ENCODE data around the gene URI1.

- no peak for TF ChIP-seq CTCF (conservative IDR thresholded peaks at IDR 0.05; ENCODE audit: low read length)
- TF ChIP-seq EZH2phosphoT487 (IDR thresholded peaks at IDR 0.05; ENCODE audit: borderline replicate concordance, low read depth, low read length), result no peak
Observed at GRCh38 chr19:30037835-30038234, 95.8 kb downstream of the URI1 start.
